K562 (cell line): Measurements from ENCODE around the gene ZNF563. TPM values are rescaled to one million over a fixed set of nuclear protein-coding genes. Genes with fewer than 3 reads are reported as not detected.

Experiments used
- BHLHE40 ChIP-seq: IDR thresholded peaks from 2 replicates; pipeline ENCODE4 v1.6.1; 2011; ENCODE audit warnings: low read length, improper control_type of control experiment
- CBFA2T3 ChIP-seq: fragments of 450-650 bp; IDR thresholded peaks from 2 replicates; pipeline ENCODE4 v1.6.1; 2017
- CEBPG ChIP-seq, 3 experiments: fragments of 200-800 bp in 1 of 3; sonication (Bioruptor generic) in 1 of 3; sonication (generic) in 1 of 3; formaldehyde crosslinking in 1 of 3; IDR thresholded peaks in 2 of 3; conservative IDR thresholded peaks in 1 of 3; 2 replicates each; pipeline versions ENCODE4 v1.6.1 to v1.8.0; 2016 to 2022; ENCODE audit warnings: missing compliant biosample characterization in 2 of 3, missing genetic modification characterization in 2 of 3, mild to moderate bottlenecking in 1 of 3, missing genetic modification reagents in 1 of 3
- CREB3 ChIP-seq: fragments of 450-650 bp; conservative IDR thresholded peaks from 2 replicates; pipeline ENCODE4 v1.6.1; 2016; ENCODE audit warnings: missing genetic modification characterization, low read depth, mild to moderate bottlenecking, missing compliant biosample characterization, moderate library complexity
- E2F4 ChIP-seq: sonication (generic); formaldehyde crosslinking; IDR thresholded peaks from 2 replicates; pipeline ENCODE4 v1.8.0; 2022; ENCODE audit warnings: mild to moderate bottlenecking, low read depth, missing genetic modification reagents
- EP300 ChIP-seq: IDR thresholded peaks from 2 replicates; pipeline ENCODE4 v1.6.1; 2012; ENCODE audit warnings: low read length, improper control_type of control experiment
- HMBOX1 ChIP-seq: sonication (generic); IDR thresholded peaks from 2 replicates; pipeline ENCODE4 v1.6.1; 2016
- ID3 ChIP-seq, 2 experiments: fragments of 250-450 bp in 1 of 2; fragments of 450-650 bp in 1 of 2; sonication (Bioruptor Pico) in 1 of 2; IDR thresholded peaks; 2 replicates each; pipeline versions ENCODE4 v1.6.1 to v1.8.0; 2016 to 2021; ENCODE audit warnings: mild to moderate bottlenecking in 2 of 2, moderate library complexity in 2 of 2, missing compliant biosample characterization in 1 of 2, missing genetic modification characterization in 1 of 2
- JUND ChIP-seq, 2 experiments: IDR thresholded peaks; 2 replicates in 1 of 2; 3 replicates in 1 of 2; pipeline ENCODE4 v1.6.1; 2011; ENCODE audit warnings: borderline replicate concordance in 2 of 2, low read depth in 2 of 2, low read length in 2 of 2, improper control_type of control experiment in 1 of 2, missing biosample characterization in 1 of 2, missing genetic modification characterization in 1 of 2, missing genetic modification reagents in 1 of 2
- LEF1 ChIP-seq: fragments of 450-650 bp; IDR thresholded peaks from 2 replicates; pipeline ENCODE4 v1.6.1; 2016; ENCODE audit warnings: mild to moderate bottlenecking
- MAZ ChIP-seq, 2 experiments: fragments of 450-650 bp in 1 of 2; sonication (generic) in 1 of 2; formaldehyde crosslinking; IDR thresholded peaks in 1 of 2; conservative IDR thresholded peaks in 1 of 2; 2 replicates each; pipeline versions ENCODE4 v1.4.0 to v1.5.0; 2020; ENCODE audit warnings: mild to moderate bottlenecking in 1 of 2, missing genetic modification reagents in 1 of 2
- NR2C2 ChIP-seq, 2 experiments: fragments of 200-800 bp in 1 of 2; sonication (Bioruptor generic) in 1 of 2; sonication (generic) in 1 of 2; formaldehyde crosslinking in 1 of 2; IDR thresholded peaks; 2 replicates each; pipeline versions ENCODE4 v1.6.1 to v1.8.0; 2016 to 2022; ENCODE audit warnings: mild to moderate bottlenecking in 1 of 2, missing compliant biosample characterization in 1 of 2, missing genetic modification characterization in 1 of 2, missing genetic modification reagents in 1 of 2
- PKNOX1 ChIP-seq: fragments of 450-650 bp; IDR thresholded peaks from 2 replicates; pipeline ENCODE4 v1.6.1; 2016
- RCOR1 ChIP-seq, 2 experiments: IDR thresholded peaks; 2 replicates each; pipeline ENCODE4 v1.6.1; 2012; ENCODE audit warnings: low read depth in 2 of 2, low read length in 2 of 2, borderline replicate concordance in 1 of 2, improper control_type of control experiment in 1 of 2
- SIRT6 ChIP-seq: IDR thresholded peaks from one replicate; pipeline ENCODE4 v1.6.1; 2012; ENCODE audit warnings: low read depth, mild to moderate bottlenecking, control low read depth, inconsistent platforms, low read length, moderate library complexity
- THRA ChIP-seq: fragments of 450-650 bp; IDR thresholded peaks from 2 replicates; pipeline ENCODE4 v1.6.1; 2017; ENCODE audit warnings: mild to moderate bottlenecking, moderate library complexity
- TRIM24 ChIP-seq, 2 experiments: fragments of 450-650 bp; IDR thresholded peaks; 2 replicates each; pipeline ENCODE4 v1.6.1; 2016
- polyA plus RNA-seq, 8 experiments: library from polyadenylated mRNA; depleted of rRNA in 4 of 8; stranded (reverse) in 5 of 8; unstranded in 3 of 8; fragments of >200 nt; fragmentation: Nextera tagmentation in 2 of 8; fragmentation: Illumina TruSeq in 1 of 8; extraction: Ambion mirVana in 2 of 8; extraction: Trizol in 1 of 8; gene quantifications; 2 replicates each; pipeline versions ENCODE4 v1.2.1 to v1.2.3, GENCODE V29; 2011 to 2014; ENCODE audit warnings: inconsistent platforms in 1 of 8, missing spikeins in 1 of 8
- total RNA-seq, 7 experiments: library from RNA; depleted of rRNA in 6 of 7; stranded (reverse); fragments of >200 nt in 6 of 7; fragmentation: Illumina TruSeq in 2 of 7; extraction: Trizol in 2 of 7; gene quantifications; 2 replicates each; pipeline versions ENCODE4 v1.2.1 to v1.2.3, GENCODE V29; 2011 to 2021; ENCODE audit warnings: low replicate concordance in 1 of 7

ZNF563 gene
- total and polyA plus RNA-seq, 9 of the 15 experiments (the other 6 are each of a cell fraction or from before 2014, with no cell fraction given) = 0.37 to 2.9 (median 0.74) TPM

- TF ChIP-seq MAZ (CRISPR knock-in tag; conservative IDR thresholded peaks at IDR 0.05 in 1 of 2, IDR thresholded peaks at IDR 0.05 in 1 of 2) (0 out of 4 replicates have a peak, but pooled peaks of 1 of the 2 experiments have one; percentile 11), ID3 (CRISPR knock-in tag; IDR thresholded peaks at IDR 0.05) (no peak), ID3 (tag; IDR thresholded peaks at IDR 0.05) (peak; percentile 88; the same call in 1 of the 2 replicates), JUND (IDR thresholded peaks at IDR 0.05; ENCODE audit: borderline replicate concordance, low read depth, low read length) (0 out of 2 replicates have a peak, but pooled peaks have one; percentile 18), JUND (tag; IDR thresholded peaks at IDR 0.05; ENCODE audit: borderline replicate concordance, low read depth, low read length) (no peak), HMBOX1 (peak; percentile 81), PKNOX1 (0 out of 2 replicates have a peak, but pooled peaks have one; percentile 19), CREB3 (tag) (no peak), SIRT6 (no peak), THRA (peak; percentile 43; the same call in 1 of the 2 replicates), BHLHE40 (0 out of 2 replicates have a peak, but pooled peaks have one; percentile 17), RCOR1 (IDR thresholded peaks at IDR 0.05; ENCODE audit: borderline replicate concordance in 1 of 2, low read depth in 2 of 2, low read length in 2 of 2) (peak in 1 of 2 experiments; percentile 44; a peak in 1 of 4 replicates), E2F4 (no peak), CBFA2T3 (peak; percentile 64), NR2C2 (CRISPR knock-in tag; IDR thresholded peaks at IDR 0.05) (no peak), NR2C2 (tag; IDR thresholded peaks at IDR 0.05) (peak; percentile 59; the same call in 1 of the 2 replicates), TRIM24 (IDR thresholded peaks at IDR 0.05) (peak in 1 of 2 experiments; percentile 23; a peak in 1 of 4 replicates), LEF1 (0 out of 2 replicates have a peak, but pooled peaks have one; percentile 27), CEBPG (CRISPR knock-in tag; IDR thresholded peaks at IDR 0.05) (peak; percentile 64; the same call in 1 of the 2 replicates), CEBPG (tag; conservative IDR thresholded peaks at IDR 0.05 in 1 of 2, IDR thresholded peaks at IDR 0.05 in 1 of 2) (peak in 1 of 2 experiments; percentile 67; a peak in 2 of 4 replicates), EP300 (peak; percentile 54)
These were observed 2.1 kb downstream of the ZNF563 start (continued) for GRCh38 chr19:12331211-12331941.
